HL-60 (cell line): ENCODE measurements around the gene FAM219B.

Source experiments
- POLR2AphosphoS5 ChIP-seq: IDR thresholded peaks from 2 replicates; pipeline ENCODE4 v1.6.1; 2012; ENCODE audit warnings: low read depth
- TF ChIP-seq, protein P1 (sequence below): IDR thresholded peaks from one replicate; pipeline ENCODE4 v1.5.1; 2011; ENCODE audit warnings: low read length, control low read depth, inconsistent platforms; ENCODE audit not compliant: insufficient read depth

DNA sequence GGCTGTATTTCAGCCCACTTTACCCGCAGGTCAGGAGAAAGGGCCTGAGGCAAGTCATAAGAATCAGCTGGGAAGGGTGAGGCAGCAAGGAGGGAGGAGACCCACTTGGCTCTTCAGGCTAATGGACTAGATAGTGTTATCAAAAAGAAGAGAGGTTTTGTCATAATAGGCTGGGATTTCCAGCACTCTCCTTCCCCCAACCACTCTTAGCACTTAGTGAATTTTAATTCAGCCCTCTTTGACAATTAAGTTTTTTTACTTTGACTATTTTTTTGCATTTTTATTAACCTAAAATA, 16.0 kb downstream of the FAM219B start:
- TF ChIP-seq, protein P1, sequence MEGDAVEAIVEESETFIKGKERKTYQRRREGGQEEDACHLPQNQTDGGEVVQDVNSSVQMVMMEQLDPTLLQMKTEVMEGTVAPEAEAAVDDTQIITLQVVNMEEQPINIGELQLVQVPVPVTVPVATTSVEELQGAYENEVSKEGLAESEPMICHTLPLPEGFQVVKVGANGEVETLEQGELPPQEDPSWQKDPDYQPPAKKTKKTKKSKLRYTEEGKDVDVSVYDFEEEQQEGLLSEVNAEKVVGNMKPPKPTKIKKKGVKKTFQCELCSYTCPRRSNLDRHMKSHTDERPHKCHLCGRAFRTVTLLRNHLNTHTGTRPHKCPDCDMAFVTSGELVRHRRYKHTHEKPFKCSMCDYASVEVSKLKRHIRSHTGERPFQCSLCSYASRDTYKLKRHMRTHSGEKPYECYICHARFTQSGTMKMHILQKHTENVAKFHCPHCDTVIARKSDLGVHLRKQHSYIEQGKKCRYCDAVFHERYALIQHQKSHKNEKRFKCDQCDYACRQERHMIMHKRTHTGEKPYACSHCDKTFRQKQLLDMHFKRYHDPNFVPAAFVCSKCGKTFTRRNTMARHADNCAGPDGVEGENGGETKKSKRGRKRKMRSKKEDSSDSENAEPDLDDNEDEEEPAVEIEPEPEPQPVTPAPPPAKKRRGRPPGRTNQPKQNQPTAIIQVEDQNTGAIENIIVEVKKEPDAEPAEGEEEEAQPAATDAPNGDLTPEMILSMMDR = no peak
- TF ChIP-seq POLR2AphosphoS5 = no peak
